Inflammatory macrophage (primary cell): ENCODE results near the gene GP1BB.

ENCODE experiments used
- DNase-seq, 2 donors: peaks; one replicate each; pipeline ENCODE4 v3.0.0-alpha.2; 2020 to 2022

Gene GP1BB

GRCh38 chr22:19727310-19728150 is 4.2 kb downstream of the GP1BB start:
- DNase-seq: no peak

- no peak for DNase-seq
These were observed 4.9 kb downstream of the GP1BB start for GRCh38 chr22:19728271-19728670.

GRCh38 chr22:19728836-19729235 is 5.5 kb downstream of the GP1BB start:
- DNase-seq: no peak

GRCh38 chr22:19729507-19729906 is 6.2 kb downstream of the GP1BB start:
- no peak for DNase-seq

GRCh38 chr22:19730198-19730597 is 6.9 kb downstream of the GP1BB start:
- DNase-seq: no peak

GRCh38 chr22:19730655-19731360 is 7.5 kb downstream of the GP1BB start:
- DNase-seq: peak; percentile 75 to 78

GRCh38 chr22:19731361-19732135 is 8.2 kb downstream of the GP1BB start:
- no peak for DNase-seq

GRCh38 chr22:19732403-19733113 is 9.2 kb downstream of the GP1BB start:
- no peak for DNase-seq

GRCh38 chr22:19733755-19734154 is 10.4 kb downstream of the GP1BB start:
- no peak for DNase-seq

GRCh38 chr22:19734163-19734562 is 10.8 kb downstream of the GP1BB start:
- no peak for DNase-seq

GRCh38 chr22:19734837-19735382 is 11.6 kb downstream of the GP1BB start:
- DNase-seq: no peak

- DNase-seq: no peak
These were observed 12.5 kb downstream of the GP1BB start for GRCh38 chr22:19735665-19736510.

- DNase-seq: no peak
These were observed 14.7 kb downstream of the GP1BB start for GRCh38 chr22:19737846-19738663.

- DNase-seq: no peak
These were observed 15.5 kb downstream of the GP1BB start for GRCh38 chr22:19738664-19739447.

- DNase-seq: no peak
These were observed 16.1 kb downstream of the GP1BB start for GRCh38 chr22:19739448-19739895.

- no peak for DNase-seq
These were observed 16.6 kb downstream of the GP1BB start for GRCh38 chr22:19739911-19740449.

- DNase-seq: no peak
These were observed 17.2 kb downstream of the GP1BB start for GRCh38 chr22:19740586-19740985.

GRCh38 chr22:19741053-19741452 is 17.7 kb downstream of the GP1BB start:
- no peak for DNase-seq
